MM.1S (cell line): ENCODE measurements around the gene TTC7B.

ENCODE experiments used
- EZH2 ChIP-seq: fragments of 300-600 bp; sonication (generic); optimal IDR thresholded peaks from 2 replicates; pipeline ENCODE3; 2017; ENCODE audit warnings: low read depth, mild to moderate bottlenecking, antibody characterized with exemption, low read length, mixed read lengths
- TF ChIP-seq, protein P1 (sequence below): fragments of 300-600 bp; sonication (generic); IDR thresholded peaks from 2 replicates; pipeline ENCODE4 v1.5.1; 2016; ENCODE audit warnings: antibody characterized with exemption, low read length, mixed read lengths

DNA sequence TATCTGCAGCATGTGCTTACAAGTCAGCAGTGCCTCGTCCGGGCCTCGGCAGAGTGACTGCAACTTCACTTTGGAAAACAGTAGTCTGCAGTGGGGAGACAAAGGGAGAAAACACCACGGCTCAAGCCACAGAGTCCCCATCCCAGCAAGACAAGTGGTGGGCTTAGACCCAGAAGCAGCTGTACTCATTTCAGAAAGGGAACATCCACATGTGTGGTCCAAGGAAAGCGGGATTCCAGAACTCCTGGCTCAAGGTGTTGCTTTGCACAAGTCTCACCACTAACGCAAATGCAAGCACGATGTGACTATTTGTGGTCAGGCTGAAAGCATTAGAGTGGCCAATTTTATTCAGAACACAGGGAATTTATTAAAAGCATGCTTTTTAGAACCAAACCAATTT is 198.3 kb downstream of the TTC7B start:
- TF ChIP-seq, protein P1, sequence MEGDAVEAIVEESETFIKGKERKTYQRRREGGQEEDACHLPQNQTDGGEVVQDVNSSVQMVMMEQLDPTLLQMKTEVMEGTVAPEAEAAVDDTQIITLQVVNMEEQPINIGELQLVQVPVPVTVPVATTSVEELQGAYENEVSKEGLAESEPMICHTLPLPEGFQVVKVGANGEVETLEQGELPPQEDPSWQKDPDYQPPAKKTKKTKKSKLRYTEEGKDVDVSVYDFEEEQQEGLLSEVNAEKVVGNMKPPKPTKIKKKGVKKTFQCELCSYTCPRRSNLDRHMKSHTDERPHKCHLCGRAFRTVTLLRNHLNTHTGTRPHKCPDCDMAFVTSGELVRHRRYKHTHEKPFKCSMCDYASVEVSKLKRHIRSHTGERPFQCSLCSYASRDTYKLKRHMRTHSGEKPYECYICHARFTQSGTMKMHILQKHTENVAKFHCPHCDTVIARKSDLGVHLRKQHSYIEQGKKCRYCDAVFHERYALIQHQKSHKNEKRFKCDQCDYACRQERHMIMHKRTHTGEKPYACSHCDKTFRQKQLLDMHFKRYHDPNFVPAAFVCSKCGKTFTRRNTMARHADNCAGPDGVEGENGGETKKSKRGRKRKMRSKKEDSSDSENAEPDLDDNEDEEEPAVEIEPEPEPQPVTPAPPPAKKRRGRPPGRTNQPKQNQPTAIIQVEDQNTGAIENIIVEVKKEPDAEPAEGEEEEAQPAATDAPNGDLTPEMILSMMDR, result no peak
- no peak for TF ChIP-seq EZH2
